Glomerular visceral epithelial cell (primary cell): ENCODE data around the gene AUTS2.

Experiments used
- DNase-seq: peaks from one replicate; pipeline ENCODE4 v3.0.0-alpha.2; 2016; ENCODE audit errors: extremely low spot score

AUTS2 gene

DNA sequence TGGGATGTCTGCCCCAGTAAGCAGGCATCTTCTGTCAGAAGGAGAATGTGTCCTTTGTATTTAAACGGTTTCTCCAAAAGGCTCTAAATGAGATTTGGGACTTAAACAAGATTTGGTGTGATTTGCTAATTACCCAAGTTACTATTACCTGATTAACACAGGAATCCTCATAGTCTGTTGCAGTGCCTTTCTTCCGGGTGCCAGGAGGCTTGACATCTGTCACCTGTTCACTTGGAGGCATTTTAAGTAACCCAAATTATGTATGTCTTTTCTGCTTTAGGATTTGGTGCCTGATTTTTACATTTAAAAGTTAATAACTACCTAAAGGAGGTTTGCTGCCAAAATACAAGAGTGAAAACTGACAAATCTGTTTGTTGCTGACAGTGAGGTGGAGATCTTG, 945.7 kb downstream of the AUTS2 start:
- no peak for DNase-seq

- no peak for DNase-seq
These were observed 946.9 kb downstream of the AUTS2 start for GRCh38 chr7:70545214-70545613.

DNA sequence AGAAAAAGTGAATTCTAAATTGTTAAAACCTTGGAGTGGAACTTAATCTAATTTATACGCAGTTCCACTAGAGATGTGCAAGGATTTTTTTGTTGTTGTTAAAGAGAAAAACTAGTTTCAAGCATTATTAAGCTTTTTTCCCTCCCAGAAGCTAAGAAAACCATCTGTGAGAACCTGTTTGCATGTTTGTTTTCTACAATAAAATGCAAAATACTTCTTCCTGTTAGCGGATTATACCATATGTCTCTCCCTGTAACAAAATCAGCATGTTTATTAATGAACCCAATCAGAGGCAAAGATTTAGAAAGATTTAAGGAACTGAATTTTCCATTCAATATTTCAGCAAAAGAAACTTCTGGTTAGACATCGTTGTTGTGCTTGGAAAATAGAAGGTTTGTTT, 953.9 kb downstream of the AUTS2 start:
- no peak for DNase-seq

DNA sequence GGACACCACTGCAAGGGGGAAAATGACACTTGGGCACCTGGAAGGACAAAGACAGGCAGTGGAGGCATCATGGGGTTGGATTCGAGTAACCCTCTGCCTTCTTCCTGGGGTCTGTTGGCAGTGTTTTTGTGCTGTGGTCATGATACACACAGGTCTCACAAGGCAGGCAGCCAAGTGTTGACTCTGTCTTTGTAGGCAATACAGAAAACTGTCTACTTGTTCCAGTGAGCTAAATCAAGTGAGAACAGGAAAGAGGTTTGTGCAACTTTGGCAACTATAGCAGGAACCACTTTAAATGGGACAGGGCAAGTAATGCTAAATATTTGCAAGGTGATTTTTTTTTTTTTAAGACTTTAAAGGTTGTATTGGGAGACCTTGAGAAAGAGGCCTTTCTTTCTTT, 955.1 kb downstream of the AUTS2 start:
- no peak for DNase-seq

DNA sequence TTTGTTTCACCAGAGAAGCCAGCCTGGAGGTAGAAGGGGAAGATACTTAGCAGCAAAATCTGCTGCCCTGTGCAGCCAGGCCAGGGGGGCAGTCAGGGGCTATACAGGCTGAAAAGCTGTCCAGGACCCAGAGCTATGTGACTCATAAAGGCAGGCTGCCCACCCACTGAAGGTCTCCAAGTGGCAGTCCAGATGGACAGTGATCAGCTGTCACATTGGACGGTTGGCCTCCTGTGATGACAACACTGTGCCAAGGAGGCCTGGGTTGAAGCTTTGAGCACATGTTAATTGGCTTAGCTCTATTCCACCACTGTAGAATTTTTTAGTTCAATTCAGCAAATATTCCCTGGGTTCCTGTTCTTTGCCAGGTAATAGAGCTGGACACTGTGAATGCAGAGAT, 956.4 kb downstream of the AUTS2 start:
- DNase-seq, result no peak

DNA sequence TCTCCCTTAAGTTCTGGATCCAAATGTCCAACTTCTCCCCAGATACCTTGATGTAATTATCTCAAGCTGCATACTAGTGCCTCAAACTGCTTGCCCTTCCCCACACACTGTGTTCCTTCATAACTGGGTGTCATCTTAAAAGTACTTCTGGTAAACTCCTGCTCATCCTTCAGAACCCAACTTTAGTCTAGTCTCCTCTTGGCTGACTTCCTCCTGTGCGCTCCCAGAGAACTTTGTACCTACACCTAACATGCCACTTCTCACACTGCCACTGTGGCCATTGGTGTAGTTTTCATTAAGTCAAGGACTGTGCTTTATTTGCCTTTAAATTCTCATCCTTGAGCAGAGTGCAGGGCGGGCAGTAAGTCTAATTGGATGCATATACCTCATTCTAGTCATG, 958.5 kb downstream of the AUTS2 start:
- DNase-seq, result no peak

- DNase-seq, result no peak
These were observed 959.1 kb downstream of the AUTS2 start for GRCh38 chr7:70557338-70557737.

DNA sequence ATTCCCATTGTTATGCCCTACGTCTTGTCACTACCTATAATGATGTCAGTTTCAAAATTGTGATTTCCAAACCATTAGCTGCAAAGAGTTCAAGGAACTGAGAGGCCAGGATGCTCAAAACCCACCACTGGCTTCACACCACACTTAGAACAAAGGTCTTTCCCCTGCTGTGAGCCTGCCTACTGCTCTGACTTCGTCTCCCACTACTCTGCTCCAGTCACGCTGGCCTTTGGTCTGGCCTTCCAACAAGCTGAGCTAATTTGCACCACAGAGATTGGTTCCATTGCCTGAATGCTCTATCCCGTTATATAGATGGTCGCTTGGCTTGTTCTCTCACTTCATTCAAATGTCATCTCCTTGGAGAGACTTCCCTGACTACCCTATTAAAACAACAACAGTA, 961.5 kb downstream of the AUTS2 start:
- no peak for DNase-seq

DNA sequence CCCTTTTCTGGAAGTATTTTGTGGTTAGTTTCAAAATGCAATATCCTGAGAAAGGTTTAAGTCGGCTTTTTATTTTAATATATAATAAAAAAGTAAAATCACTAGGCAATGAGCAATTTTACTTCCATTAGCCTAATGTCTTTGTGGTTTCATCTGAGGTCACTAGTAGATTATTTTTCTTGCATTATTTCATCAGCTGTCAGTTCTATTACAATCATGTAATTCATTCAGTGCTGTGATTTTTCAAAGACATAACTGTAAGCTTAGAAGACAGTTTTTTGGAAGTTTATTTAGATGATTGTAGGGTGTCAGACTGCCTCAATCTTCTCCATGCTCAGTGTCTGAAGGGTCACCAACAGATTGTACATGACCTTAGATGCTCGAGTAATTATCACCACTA, 965.7 kb downstream of the AUTS2 start:
- no peak for DNase-seq

DNA sequence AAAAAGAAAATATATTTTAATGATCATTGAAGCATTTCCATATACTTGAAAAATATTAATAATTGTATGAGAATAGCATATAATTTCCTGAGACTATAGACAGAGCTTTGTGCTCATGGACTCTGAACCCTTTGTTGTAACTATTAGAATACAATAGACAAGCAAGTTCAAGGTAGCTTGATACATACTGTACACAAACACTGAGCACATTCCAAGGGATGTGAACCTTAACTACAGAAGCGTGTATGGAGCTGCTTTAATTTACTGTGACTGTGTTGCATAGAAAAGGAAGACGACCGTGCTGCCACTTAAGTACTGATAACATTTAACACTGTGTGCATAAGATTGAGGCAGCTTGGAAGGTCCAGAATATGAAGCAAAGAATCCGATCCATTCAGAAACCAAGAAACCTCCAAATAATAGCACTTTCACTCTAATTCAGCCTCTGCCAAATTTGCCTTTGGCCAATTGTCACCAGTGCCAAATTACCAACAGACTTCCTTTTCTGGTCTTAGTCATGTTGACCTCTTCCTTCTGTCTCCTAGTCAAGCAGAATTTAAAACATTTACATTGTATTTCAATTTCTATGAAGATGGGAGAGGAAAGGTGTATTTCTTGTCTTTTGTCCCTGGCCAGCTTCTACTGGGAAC, 967.6 kb downstream of the AUTS2 start:
- no peak for DNase-seq

- DNase-seq, result no peak
These were observed 968.4 kb downstream of the AUTS2 start for GRCh38 chr7:70566671-70567070.

- DNase-seq, result no peak
These were observed 970.5 kb downstream of the AUTS2 start for GRCh38 chr7:70568674-70569334.

GRCh38 chr7:70569335-70569819, 971.1 kb downstream of the AUTS2 start:
- peak; percentile 61 for DNase-seq

- no peak for DNase-seq
These were observed 971.8 kb downstream of the AUTS2 start for GRCh38 chr7:70570029-70570428.

DNA sequence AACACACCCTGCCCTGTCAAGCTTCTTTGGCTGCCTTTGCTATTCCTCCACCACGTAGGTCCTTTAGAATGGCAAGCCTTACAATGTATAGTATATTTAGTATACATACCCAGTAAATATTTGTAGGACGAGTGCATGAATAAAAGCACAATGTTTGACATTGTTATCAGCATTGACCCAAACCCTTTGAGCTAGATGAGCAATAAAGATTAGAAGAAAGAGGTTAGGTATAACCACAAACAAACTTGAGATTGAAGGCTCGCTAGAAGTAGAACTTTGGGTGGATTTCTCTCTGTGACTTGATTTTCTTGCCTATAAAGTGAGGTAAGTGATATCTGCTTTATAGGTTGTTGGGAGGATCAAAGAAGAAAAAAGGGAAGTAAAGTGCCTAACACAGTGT, 972.7 kb downstream of the AUTS2 start:
- no peak for DNase-seq

DNA sequence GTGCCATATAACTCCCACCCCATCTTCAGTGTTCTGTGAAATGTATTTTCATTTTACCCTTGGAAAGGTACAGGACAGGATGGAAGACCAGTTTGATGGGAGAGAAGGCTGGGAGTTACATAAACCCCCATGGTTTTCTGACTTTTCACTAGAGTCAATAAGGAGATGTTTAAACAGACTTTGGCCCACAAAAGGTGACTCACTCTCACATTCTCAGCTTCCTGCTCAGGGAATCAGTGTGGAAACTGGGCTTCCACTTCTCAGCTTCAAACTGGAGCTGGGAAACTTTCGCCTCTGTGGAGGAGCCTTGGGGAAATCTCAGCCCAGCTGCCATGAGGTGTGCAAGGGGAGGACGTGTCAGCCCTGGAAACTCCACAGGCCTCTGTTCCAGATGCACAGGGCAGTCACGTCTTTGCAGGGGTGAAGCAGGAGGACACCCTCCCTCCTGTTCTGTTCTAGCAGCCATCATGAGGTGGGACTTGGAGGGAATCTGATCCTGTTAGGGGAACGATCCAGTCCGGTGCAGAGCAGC, 973.2 kb downstream of the AUTS2 start:
- peak; percentile 46 for DNase-seq

- no peak for DNase-seq
These were observed 973.7 kb downstream of the AUTS2 start for GRCh38 chr7:70571961-70572360.

DNA sequence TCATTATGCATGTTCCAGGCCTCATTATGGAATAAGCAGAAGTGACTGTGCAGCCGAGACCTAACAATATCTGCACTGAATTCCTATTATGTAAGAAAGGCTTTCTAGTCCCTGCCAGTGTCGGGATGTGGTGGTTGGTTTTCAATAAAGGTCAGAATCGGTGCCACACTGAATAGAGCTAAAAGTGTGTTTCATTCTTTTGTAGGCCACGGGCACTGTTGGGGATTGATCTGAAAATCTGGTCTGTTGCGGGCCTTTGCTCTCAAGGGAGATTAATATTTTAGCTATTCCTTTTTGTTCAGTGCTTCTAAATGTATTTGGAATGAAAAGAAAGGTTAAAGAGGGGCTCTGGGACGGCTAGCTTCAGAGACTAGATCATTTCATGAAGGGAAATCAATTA, 974.3 kb downstream of the AUTS2 start:
- no peak for DNase-seq

DNA sequence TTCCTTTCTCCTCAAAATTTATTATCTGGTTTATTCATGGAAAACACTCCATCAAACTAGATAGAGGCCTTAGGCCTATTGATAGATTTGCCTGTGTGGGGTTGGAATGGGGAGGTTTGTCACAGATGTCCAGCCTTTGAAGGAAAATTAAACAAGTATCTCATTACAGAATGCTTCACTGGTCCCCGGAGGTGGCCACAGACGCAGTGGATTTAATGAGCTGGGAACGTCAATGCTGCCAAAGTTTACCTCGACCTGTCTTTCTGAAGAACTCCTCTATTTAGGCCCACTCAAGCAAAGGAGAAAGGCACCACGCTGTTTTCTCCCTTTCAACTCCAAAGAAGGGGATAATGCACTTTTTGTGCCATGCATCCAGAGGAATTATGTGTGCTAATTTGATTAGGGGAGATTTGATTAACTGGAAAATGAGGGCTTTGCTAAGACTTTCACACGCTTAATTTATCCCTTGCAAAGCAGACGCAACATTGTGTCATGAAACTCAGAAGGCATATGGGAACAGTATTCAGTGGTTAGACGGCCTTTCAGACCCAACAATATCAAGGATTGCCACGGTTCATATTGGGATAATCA, 974.9 kb downstream of the AUTS2 start:
- DNase-seq, result no peak

DNA sequence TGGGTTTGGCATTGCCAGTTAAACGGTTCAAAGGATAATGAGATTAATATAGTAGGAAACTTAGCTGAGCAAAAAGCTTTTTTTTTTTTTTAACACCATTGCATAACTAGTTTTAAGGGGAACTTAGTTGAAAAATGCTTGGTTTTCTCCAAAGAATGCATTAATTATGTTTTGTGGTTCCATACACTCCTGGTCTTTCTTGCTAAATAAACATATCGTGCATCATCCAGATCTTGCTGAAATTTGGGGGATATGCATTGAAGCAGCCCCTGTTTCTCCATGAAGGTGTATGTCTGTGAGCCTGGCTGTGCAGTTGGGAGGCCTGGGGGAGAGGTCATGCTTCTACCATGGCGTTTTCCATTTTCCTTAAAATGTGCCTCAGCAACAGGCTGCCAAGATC, 975.4 kb downstream of the AUTS2 start:
- no peak for DNase-seq

- DNase-seq, result no peak
These were observed 976.1 kb downstream of the AUTS2 start for GRCh38 chr7:70574314-70574834.

DNA sequence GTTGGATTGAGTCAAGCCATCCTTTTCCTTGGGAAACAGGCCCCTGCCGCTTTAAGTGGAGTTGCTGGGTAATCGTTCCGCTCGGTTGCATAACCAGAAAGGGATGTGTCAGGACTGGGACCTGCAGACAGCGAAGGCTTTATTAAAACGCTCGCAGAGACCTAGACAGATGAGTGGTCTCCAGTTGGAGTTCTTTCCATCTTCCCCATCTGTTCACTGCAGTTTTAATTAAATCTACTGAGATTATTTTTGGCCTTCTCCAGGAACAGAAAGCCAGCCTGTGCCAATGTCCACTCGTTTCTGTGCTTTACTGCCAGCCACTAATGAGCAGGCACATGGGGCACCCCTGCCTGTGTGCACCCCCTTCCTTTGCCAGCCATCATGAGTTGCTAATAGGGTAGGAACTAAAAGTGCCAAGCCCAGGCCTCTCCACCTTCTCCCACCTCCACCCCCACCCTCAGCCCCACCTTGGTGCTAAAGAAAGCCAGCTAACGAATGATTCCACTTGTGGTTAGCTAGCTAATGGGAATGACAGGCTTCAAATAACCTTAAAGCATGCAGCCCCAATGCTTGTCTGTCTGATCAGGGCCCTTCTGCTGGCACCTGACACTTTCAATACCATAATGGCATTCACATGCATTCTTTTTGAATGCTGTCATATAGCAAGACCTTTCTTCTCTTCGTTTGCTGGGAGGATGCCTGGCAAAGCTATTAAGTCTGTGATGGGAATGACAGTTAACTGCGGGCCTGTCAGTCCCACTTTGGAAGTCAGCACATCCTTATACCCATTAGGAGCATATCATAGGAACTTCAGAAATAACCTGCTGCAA, 976.9 kb downstream of the AUTS2 start:
- peak; percentile 60 for DNase-seq
